ENCODE measurements around the gene PPP2R5C.

The PPP2R5C gene

DNA sequence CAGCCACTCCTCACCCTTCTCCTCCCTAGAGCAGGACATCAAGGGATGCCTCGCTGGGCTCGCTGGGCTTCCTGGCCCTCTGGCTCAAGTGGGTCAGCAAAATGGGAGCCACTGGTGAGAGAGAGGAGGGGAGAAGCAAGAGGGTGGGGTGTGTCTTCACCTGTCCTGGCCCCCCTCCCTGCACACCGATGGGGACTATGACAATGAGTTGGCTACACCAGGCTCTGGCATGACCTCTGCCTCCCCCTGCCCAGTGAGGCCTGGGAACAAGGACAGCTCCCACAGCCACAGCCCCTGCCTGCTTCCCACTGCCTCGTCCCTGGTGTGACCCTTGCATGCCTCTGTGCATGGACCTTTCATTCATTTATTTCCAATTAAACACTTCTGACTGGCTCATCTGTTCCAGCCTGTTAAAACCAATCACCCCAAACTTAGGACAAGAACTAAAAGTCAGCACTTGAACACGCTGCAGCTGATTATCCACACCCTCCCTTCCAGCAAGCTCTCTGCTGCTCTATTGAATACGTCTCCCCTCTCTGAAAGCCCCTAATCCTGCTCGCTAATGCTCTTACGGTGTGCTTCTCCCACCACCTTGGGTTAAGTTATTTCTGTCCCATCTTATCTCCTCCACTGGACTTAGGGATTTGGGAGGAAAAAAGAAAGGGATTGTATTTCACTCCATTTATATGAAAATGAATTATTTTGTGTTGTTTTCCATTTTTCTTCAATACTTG, 5.8 kb upstream of the PPP2R5C start:
- no peak for DNase-seq

DNA sequence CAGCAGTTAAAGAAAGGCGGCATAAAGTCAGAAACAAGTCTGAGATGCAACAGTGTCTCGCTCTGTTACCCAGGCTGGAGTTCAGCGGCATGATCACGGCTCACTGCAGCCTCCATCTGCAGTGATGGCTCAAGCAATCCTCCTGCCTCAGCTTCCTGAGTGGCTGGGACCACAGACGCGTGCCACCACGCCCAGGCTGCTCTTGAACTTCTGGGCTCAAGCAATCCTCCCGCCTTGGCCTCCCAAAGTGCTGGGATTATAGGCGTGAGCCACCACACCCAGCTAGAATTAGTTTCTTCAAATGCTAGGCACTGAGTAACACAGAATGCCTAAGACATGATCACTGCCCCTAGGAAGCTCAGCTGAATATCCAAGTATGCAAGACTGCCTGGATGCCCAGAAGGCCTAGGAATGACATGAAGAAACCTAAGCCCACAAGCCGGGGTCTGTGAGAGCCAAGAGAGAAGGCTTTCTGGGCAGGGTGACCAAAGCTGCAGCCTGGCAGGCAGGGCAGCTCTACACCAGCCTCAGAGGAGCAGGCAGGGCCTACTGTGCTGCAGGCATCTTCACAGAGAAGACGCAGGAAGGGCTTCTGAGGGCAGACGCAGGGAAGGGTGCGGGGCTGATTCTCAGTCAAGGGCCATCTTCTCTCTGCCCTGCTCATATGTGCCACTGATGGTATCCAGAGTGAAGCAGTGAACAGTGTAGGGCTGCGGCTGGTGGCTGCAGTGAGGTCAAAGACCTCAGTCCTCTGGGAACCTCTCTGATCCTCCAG, 4.3 kb upstream of the PPP2R5C start:
- DNase-seq: no peak

DNA sequence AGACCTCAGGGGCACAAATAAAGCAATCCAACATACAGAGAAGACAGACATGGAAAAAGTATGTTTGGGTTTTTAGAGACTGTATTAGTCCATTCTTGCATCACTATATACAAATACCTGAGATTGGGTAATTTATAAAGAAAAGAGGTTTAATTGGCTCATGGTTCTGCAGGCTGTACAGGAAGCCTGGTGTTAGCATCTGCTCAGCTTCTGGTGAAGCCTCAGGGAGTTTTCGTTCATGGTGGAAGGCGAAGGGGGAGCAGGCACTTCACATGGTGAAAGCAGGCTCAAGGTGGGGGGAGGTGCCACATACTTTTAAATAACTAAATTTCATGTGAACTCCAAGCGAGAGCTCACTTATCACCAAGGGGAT, 3.7 kb upstream of the PPP2R5C start:
- DNase-seq: no peak

DNA sequence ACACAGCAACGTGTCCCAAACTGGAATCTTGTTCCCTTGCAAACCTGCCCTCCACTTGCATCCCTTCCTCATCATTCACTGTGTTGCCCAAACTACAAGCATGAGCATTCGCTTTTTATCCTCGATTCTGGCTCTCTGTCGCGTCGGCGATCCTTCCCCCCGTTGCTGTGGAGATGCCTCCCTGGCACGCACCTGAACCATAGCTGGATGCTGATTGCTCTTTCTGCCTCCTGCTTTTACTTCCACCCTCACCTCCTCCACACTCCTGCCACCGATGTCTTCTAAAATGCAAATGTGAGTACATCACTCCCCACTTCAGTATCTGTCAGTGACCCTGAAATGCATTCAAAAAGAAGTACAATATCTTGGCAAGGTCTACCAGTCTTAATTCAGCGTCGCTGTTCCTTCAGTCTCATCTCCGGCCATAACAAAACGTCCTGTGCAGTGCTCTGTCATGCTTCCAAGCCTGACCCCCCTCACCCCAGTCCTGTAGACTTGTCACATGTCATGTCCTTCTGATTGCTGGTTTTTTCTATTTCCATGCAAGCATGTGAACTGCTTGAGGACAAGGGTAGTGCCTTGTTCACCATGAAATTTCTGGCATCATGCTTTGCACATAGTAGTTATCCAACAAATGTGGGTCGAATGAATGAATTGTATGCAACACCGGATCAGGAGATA, 2.5 kb upstream of the PPP2R5C start:
- no peak for DNase-seq

DNA sequence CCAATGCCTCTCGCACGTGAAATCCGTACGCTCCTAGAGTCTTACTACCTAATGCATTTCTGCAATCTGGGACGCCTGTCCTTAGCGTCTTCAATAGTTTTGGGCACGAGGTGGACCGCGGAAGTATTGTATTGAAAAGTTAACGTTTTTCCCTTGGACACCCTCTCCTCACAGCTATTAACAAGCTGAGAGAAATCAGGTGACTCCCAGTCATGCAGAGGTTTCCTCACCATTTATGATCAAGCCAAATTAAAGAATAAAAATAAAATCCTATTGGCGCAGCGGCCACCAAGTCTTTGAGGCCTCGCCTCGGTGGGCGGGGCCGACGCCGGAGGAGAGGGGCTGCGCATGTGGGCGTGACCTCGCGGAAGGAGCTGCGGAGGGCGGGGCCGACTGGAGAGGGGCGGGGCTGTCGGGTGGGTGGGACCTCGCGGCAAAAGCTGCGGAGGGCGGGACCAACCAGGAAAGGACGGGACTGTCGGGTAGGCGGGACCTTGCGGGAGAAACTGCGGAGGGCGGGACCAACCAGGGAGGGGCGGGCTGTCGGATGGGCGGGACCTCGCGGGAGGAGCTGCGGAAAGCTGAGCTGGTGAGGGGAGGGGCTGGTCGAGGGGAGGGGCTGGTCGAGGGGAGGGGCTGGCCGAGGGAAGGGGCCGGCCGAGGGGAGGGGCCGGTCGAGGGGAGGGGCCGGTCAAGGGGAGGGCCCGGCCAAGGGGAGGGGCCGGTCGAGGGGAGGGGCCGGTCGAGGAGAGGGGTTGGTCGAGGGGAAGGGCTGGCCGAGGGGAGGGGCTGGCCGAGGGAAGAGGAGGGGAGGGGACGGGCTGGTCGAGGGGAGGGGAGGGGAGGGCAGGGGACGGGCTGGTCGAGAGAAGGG, 1.1 kb upstream of the PPP2R5C start:
- DNase-seq: peak; percentile 94

DNA sequence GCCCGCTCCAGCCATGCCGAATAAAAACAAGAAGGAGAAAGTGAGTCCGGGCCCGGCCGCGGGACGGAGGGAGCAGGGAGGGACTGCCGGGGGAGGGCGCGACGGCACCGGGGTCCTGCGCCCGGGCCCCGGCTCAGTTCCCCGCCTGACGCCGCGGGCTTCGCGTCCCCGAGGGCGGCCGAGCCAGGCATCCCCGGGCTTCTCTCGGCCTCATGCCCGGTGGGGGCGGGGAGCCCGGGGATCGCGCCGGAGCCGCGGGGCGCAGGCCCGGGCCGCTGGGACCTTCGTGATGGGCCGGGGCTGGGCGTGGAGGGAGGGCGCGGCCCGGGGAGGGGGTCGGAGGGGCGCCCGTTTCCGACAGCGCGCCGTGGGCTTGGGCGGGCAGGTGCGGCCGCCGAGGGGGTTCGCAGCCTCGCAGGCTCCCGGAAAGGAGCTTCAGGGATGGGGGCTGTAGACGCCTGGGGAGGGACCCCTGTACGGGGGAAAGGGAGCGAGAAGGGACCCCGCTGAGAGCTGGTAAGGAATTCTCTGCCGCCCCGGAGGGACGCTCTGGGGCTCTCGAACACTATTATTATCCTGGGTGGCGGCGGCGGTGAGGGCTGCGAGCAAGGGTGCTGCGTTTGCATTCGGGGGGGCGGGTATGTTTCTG, 496 bp downstream of the PPP2R5C start:
- no peak for DNase-seq

DNA sequence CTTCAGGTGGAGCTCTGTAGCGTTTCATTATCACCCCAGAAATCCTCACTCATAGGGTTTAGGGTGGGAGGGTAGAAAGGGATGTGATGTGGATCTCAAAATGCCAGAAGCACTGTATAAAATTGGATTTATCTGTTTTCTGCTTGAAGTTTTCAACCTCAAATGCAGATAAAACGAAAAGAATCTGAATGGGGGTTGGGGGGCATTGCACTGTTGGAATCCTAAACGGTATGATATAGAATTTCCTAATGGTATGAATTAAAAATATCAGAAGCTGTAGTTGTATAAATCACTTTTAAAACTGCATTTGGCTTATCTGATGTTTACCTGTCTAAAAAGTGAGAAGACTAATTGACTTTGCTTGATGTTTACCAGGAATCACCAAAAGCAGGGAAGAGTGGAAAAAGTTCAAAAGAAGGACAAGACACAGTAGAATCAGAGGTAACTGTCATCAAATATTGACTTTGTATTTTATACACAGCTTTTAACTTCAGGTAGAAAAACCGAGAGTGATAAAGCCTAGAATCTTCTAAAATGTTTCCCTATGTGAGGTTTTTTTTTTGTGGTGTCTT, 1.1 kb downstream of the PPP2R5C start:
- DNase-seq: no peak

DNA sequence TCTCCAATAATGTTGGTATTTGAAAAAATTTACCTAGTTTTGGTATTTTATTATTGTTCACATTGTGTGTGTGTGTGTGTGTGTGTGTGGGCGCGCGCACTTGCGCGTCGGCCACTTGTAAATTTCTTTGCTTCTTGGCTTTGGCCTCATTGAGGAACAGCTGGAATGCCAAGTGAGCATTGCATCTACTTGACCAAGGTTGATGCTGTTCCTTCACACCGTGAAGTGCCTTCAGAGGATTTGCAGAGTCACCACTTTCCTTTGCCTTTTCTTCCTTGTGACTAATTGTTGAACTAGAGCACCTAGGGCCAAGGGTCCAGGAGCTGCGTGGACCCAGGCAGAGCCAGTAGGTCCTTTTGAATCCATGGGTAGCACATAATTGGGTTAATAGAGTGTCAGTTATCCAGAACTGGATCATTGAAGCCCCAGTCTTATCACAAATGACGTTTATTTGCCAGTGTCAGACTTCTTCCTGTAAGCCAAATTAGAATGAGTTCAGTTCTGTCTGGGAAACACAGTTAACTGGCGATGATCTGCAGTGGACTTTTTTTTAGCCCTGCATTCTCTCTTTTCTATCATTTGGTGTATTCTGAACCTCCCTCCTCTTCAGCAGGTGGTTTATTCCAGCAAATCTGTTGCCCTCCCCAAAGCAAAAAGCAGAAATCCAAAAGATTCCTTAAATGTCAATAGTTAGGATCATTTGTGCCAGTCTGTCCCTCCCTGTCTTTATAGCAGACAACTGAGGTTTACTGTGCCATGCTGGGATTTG, 2.6 kb downstream of the PPP2R5C start:
- no peak for DNase-seq

DNA sequence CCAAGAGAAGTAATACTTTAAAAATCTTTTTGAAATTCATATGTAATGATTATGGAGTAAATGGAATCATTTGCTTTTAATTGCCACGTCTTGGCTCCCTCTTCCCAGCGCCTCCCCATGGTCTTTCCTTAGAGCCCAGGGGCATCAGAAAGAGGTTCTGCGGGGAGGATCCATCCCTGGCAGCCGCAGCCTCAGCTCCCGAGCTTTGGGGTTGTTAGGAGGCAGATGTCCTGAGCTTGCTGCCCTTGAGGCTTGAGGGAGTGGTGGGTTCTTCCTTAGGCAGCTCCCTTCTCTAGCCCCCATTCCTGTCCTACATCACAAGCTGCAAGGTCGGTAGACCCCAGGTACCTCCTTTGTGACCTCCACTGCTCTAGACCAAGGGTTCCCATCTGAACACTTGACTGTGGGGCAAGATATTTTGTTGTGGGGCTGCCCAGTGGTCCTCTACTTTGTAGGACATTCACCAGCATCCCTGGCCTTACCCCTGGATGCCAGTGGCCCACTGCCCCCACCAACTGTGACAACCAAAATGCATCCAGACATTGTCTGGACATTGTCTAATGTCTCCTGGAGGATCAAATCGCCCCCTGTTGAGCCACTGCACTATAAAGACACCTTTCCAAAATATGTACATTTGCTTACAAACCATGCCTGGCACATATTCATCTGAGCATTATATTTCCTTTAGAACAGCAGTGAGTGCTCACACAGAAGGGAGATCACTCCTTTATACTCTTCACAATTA, 6.3 kb downstream of the PPP2R5C start:
- no peak for DNase-seq

DNA sequence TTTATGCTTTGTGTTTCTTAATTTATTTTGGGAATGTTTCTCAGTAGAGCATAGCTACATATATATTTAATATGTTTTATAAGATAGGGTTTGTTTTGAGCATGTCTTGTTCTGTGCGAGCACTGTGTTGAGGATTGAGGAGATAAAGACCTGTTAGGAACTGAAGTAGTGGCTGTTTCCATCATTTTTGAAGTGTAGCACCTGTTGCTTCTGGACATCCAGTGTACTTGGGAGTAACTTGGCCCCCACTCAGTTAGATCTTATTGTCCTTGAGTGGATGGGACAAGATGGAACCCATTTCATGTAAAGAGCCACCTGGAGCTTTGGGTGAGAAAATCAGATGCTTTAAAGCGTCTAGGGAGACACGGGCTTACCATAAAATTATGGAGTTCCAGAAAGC, 8.7 kb downstream of the PPP2R5C start:
- no peak for DNase-seq

DNA sequence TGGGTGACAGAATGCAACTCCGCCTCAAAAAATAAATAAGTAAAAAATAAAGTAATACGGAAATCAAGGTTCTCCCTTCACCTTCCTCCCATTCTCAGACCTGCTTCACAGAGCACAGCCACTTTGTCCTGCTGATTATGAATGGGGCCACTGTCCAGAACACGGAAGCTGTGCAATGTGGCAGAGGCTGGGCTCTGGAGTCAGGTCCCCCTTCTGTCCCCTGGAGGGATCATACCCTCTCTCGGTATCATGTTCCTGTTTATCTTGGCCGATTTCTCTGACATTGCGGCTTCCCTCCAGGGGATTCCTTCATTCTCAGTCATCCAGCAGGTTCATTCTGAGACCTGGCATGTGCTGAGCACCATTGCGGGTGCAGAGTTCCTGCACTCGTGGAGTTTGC, 11.3 kb downstream of the PPP2R5C start:
- DNase-seq: no peak

DNA sequence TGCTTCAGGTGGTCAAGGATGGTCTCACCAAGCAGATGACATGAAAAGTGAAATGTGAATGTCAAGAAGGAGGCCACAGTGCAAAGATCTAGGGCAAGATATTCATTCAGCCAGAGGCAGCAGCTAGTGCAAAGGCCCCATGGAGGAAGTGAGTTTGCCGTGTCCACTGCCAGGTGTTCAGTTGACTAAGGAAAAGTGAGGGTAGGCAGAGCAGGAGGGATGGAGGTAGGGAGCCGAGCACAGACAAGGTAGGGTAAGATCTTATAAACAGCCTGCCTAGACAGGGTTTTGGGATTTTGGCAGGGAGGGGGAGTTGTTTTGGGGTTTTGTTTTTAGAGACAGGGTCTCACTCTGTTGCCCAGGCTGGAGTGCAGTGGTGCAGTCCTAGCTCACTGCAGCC, 11.9 kb downstream of the PPP2R5C start:
- no peak for DNase-seq

DNA sequence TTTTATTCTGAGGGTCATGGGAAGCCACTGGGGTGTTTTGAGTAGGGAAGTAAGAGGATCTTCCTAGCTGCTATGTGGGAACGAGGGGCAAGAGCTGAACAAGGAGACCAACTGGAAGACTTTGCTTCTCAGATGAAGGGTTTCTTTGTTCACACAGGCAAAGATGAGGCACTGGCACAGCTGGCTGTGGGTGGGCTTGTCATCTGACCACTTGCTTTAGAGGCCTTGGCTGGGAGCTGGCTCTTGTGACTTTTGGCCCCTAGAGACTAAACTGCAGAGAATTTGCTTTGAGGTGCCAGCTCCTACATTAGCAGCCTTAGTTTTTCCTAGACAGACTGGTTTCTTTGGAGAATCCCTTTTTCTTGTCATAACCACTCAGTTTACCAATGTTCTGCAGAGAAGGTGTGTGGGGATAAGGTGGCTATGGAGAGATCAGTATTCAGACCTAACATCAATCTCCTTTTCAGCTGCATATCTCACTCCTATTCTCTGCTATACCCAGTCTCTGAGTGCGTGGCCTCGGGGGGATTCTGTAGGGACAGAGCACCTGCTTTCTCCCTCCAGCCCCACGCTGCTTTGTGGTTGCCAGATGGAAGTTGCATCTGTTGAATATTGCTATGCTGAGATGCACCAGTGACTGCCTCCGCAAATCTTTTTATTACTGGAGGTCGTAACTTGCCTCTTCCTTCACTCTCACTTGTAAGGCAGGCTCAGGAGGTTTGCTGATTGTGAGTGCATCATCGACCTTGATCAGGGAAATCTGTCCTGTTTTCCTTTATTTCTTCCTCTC, 12.7 kb downstream of the PPP2R5C start:
- no peak for DNase-seq

DNA sequence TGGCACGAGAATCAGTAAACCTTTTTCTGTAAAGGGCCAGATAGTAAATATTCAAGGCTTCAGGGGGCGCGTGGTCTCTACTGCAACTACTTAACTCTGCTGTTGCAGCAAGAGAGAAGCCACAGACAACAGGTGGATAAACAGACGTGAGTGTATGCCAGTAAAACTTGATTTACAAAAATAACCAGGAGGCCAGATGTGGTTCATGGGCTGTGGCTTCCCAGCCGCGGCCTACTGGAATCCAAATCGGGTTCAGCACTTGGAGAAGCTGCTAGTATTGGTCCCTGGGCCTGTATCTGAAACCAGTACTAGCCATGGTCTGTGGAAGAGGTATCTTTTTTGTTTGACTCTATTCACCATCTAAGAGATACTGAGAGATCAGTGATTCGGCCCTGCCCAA, 13.3 kb downstream of the PPP2R5C start:
- no peak for DNase-seq

DNA sequence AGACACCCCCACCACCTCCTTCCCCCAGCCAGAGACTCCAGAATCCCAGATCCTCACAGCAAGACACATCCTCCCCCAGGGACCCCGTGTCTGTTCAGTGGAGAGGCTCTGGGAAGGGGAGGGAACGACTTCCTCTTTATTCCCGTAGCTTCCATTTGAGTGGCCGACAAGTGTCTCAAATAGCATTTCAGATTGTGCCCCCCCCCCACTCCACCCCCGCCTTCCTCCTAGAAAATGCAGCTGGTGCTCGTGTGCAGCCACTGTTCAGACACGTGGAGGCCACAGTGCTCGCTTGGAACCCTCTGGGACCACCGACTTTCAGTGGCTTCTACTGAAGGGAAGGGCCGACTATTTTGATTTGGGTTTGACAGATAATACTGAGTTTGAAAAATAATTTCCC, 14.3 kb downstream of the PPP2R5C start:
- no peak for DNase-seq

DNA sequence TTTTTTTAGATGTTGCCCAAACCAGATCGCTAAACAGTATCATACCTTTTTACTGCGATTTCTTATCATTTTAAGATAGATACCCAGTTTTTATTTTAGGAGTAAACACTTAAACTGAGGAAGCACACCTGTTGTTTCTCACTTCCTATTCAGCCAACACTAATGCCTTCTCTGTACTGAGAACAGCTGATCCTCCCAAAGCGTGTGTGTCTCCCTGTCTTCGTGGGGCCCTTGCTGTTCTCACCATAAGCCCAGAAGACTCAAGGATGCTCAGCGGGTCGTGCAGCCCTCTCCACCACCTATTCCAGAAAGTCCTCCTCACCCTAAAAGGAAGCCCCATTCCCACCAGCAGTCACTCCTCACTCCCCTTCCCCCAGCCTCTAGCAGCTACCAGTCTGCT, 14.8 kb downstream of the PPP2R5C start:
- DNase-seq: no peak

DNA sequence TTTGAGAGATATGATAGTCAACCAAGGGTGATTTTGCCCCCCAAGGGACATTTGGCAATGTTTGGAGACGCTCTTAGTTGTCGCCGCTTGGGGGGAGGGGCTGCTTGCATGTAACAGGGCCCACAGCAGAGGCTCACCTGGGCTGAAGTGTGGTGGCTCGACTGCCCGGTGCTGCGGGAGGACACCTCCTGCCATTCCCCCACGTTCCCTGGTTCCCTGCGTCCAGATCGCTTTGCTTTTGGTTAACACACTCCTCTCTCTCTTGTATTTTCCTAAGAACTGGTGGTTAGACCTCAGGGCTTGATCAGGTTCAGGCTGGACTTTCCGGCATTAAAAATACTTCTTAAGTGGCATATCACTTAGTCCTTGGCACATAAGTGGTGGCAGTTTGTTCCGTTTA, 18.9 kb downstream of the PPP2R5C start:
- DNase-seq: no peak

DNA sequence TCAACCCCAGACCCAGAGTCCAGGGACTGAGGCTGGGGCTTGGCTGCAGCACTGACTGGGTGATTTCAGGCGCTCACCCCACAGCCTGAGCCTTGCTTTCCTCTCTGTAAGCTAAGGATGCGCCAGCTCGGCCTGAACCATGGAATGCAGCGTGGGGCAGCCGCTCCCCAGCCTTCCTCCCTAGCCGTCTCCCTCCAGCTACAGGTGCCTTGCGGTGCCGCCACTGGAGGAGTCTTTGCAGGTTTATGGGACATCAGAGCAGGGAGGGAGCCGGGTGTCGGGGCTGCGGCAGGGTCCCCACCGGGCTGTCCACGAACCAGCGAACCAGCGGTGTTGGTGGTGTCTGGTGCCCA, 19.4 kb downstream of the PPP2R5C start:
- DNase-seq: no peak

DNA sequence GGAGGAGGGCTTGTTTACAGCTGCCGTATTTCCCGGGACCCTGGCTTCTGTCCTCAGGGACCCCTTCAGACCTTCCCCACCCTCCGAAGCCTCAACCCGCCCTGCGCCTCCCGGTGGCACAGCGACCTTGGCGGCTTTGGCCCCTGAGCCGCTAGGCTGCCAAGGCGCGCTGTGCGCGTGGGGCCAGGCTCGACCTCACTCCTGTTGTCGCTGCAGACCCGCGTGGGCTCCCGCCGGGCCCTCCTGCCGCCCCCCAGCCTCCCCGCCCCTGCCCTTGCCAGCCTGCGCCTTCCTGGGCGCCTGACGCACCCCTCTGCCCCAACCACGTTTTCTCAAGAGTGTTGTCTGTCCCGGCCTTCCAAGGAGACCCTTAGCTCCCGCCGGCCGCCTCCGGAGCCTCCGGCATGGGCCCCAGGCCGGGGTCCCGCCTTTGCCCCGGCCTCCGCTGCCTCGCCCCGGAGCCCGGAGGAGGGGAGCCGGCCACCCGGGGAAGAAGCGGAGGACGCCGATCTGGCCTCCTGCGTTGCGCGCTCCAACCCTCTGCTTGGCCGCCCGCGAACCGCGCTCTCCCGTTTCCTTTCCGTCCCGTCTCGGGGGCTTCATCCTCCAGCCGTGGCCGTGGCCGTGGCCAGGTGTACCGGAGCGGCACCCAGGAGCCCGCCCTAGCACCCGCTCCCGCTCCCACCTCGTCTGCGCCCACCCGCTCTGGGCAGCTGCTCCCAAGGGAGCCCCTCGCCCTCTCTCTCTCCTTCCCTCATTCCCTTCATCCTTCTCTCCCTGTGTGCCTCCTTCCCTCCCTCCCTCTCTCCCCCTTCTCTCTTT, 19.9 kb downstream of the PPP2R5C start:
- no peak for DNase-seq

Measured in NCI-H446 treated with DMSO at 0.1 percent for 48 hours (cell line).